Keratinocyte (primary cell): ENCODE data around the gene GNAS-AS1. TPM values are rescaled to one million over a fixed set of nuclear protein-coding genes. Genes with fewer than 3 reads are reported as not detected.

Source experiments
- DNase-seq: peaks from one replicate; pipeline ENCODE4 v3.0.0-alpha.2; 2011; ENCODE audit warnings: low read depth, missing footprints, low spot score
- FAIRE-seq: peaks from 2 replicates; lab custom pipeline; 2011; peaks lifted over from hg19 to GRCh38; lab: Jason Lieb, UNC
- H2AFZ ChIP-seq: 2 replicates; pipeline ENCODE4 v1.6.0; 2012; ENCODE audit warnings: low read length, control low read depth, inconsistent platforms; ENCODE audit not compliant: control insufficient read depth
- H3K27ac ChIP-seq: 2 replicates; pipeline ENCODE4 v1.5.1; 2011; ENCODE audit warnings: low read length; ENCODE audit not compliant: control insufficient read depth, insufficient read depth
- H3K27me3 ChIP-seq: 3 replicates; pipeline ENCODE4 v1.6.0; 2011; ENCODE audit warnings: low read length; ENCODE audit not compliant: control insufficient read depth, insufficient read depth; ENCODE audit errors: extremely low read depth
- H3K36me3 ChIP-seq, 2 experiments: 2 replicates in 1 of 2; 3 replicates in 1 of 2; pipeline ENCODE4 v1.5.1; 2011; ENCODE audit warnings: low read length in 2 of 2, mild to moderate bottlenecking in 1 of 2; ENCODE audit not compliant: control insufficient read depth in 2 of 2, insufficient read depth in 2 of 2; ENCODE audit errors: extremely low read depth in 1 of 2
- H3K4me1 ChIP-seq: 3 replicates; pipeline ENCODE4 v1.5.1; 2011; ENCODE audit warnings: low read length; ENCODE audit not compliant: control insufficient read depth, insufficient read depth; ENCODE audit errors: extremely low read depth
- H3K4me2 ChIP-seq: 3 replicates; pipeline ENCODE4 v1.6.0; 2011; ENCODE audit warnings: low read depth, low read length; ENCODE audit not compliant: control insufficient read depth, insufficient read depth; ENCODE audit errors: extremely low read depth
- H3K4me3 ChIP-seq, 3 experiments: fragments of 200-600 bp in 1 of 3; sonication (generic) in 1 of 3; 2 replicates in 2 of 3; 3 replicates in 1 of 3; pipeline ENCODE4 v1.5.1; 2011 to 2016; ENCODE audit warnings: low read length in 3 of 3, mild to moderate bottlenecking in 3 of 3, control low read depth in 2 of 3, inconsistent platforms in 1 of 3, low read depth in 1 of 3, mixed read lengths in 1 of 3, mixed run types in 1 of 3, moderate library complexity in 1 of 3; ENCODE audit not compliant: control insufficient read depth in 2 of 3, insufficient read depth in 2 of 3; ENCODE audit errors: extremely low read depth in 1 of 3
- H3K79me2 ChIP-seq: 2 replicates; pipeline ENCODE4 v1.6.0; 2012; ENCODE audit warnings: low read length; ENCODE audit not compliant: control insufficient read depth, insufficient read depth
- H3K9ac ChIP-seq: 3 replicates; pipeline ENCODE4 v1.6.0; 2011; ENCODE audit warnings: low read length; ENCODE audit not compliant: control insufficient read depth, insufficient read depth; ENCODE audit errors: extremely low read depth
- H3K9me1 ChIP-seq: 3 replicates; pipeline ENCODE4 v1.6.0; 2011; ENCODE audit warnings: low read length; ENCODE audit not compliant: control insufficient read depth, insufficient read depth; ENCODE audit errors: extremely low read depth
- H3K9me3 ChIP-seq: 2 replicates; pipeline ENCODE4 v1.5.1; 2012; ENCODE audit warnings: low read depth, low read length; ENCODE audit not compliant: control insufficient read depth
- H4K20me1 ChIP-seq: 3 replicates; pipeline ENCODE4 v1.6.0; 2011; ENCODE audit warnings: low read length; ENCODE audit not compliant: control insufficient read depth, insufficient read depth; ENCODE audit errors: extremely low read depth
- CTCF ChIP-seq, 3 experiments: IDR thresholded peaks in 1 of 3; conservative IDR thresholded peaks in 1 of 3; optimal IDR thresholded peaks in 1 of 3; 2 replicates in 2 of 3; 3 replicates in 1 of 3; pipeline versions ENCODE3 to v1.5.1; 2011; ENCODE audit warnings: low read length in 3 of 3, mild to moderate bottlenecking in 3 of 3, moderate library complexity in 2 of 3, control low read depth in 1 of 3, inconsistent platforms in 1 of 3; ENCODE audit not compliant: insufficient read depth in 2 of 3; ENCODE audit errors: extremely low read depth in 1 of 3
- EZH2 ChIP-seq: IDR thresholded peaks from one replicate; pipeline ENCODE4 v1.6.1; 2012; ENCODE audit warnings: inconsistent platforms, mild to moderate bottlenecking, low read length, moderate library complexity
- dilution Hi-C: fragments of 300-500 bp; cut with MboI; formaldehyde crosslinking; loops from one replicate; pipeline ENCODE4 v1.7.0; 2020; ENCODE audit warnings: low sequenced_read_pairs; ENCODE audit not compliant: extremely low pct_ligation_motif_present
- polyA plus RNA-seq, 5 experiments: library from polyadenylated mRNA; depleted of rRNA in 3 of 5; stranded (reverse) in 3 of 5; stranded (forward) in 1 of 5; unstranded in 1 of 5; fragments of >200 nt; gene quantifications; 1 replicate in 1 of 5; 2 replicates in 3 of 5; 3 replicates in 1 of 5; pipeline versions ENCODE4 v1.2.1 to v1.2.3, GENCODE V29; 2011 to 2012; ENCODE audit warnings: missing spikeins in 2 of 5, low read depth in 1 of 5, low replicate concordance in 1 of 5

The GNAS-AS1 gene
- polyA plus RNA-seq, 1 donor (not counting 4 experiments of a cell fraction or from before 2014, with no cell fraction given) = 0.31 TPM

- Histone ChIP-seq H4K20me1 (peaks cover 3% of the 10 kb centered on the region), H3K4me1 (no peaks in the 10 kb centered on the region), H3K9me1 (no peaks in the 10 kb centered on the region), H3K27ac (no peak overlapping the region), H3K9me3 (no peaks in the 10 kb centered on the region), H3K4me2 (no peak overlapping the region), H3K9ac (no peak overlapping the region), H2AFZ (no peak overlapping the region), H3K79me2 (no peaks in the 10 kb centered on the region), H3K27me3 (peaks cover 47% of the 10 kb centered on the region), H3K4me3 (no peak overlapping the region), H3K36me3 (no peaks in the 10 kb centered on the region)
- dilution Hi-C loops = no loop called here
- TF ChIP-seq EZH2 = no peak
- no peak for TF ChIP-seq CTCF (optimal IDR thresholded peaks at IDR 0.05 in 1 of 3, IDR thresholded peaks at IDR 0.05 in 1 of 3, conservative IDR thresholded peaks at IDR 0.05 in 1 of 3; ENCODE audit: extremely low read depth in 1 of 3, insufficient read depth in 2 of 3, low read length in 3 of 3)
- DNase-seq (no peak), FAIRE-seq (no peak)
Observed at GRCh38 chr20:58810116-58810878, 40.4 kb downstream of the GNAS-AS1 start.

- Histone ChIP-seq H3K4me1 (no peaks in the 10 kb centered on the region), H3K4me2 (no peak overlapping the region), H3K27me3 (peaks cover 51% of the 10 kb centered on the region), H2AFZ (no peak overlapping the region), H3K27ac (no peak overlapping the region), H3K4me3 (no peak overlapping the region), H3K9ac (no peak overlapping the region), H3K9me1 (no peaks in the 10 kb centered on the region), H3K79me2 (no peaks in the 10 kb centered on the region), H3K9me3 (no peaks in the 10 kb centered on the region), H3K36me3 (no peaks in the 10 kb centered on the region), H4K20me1 (peaks cover 3% of the 10 kb centered on the region)
- dilution Hi-C loops = no loop called here
- FAIRE-seq (no peak), DNase-seq (no peak)
- TF ChIP-seq CTCF (optimal IDR thresholded peaks at IDR 0.05 in 1 of 3, IDR thresholded peaks at IDR 0.05 in 1 of 3, conservative IDR thresholded peaks at IDR 0.05 in 1 of 3; ENCODE audit: extremely low read depth in 1 of 3, insufficient read depth in 2 of 3, low read length in 3 of 3) (no peak), EZH2 (no peak)
Observed at GRCh38 chr20:58808271-58809046, 42.2 kb downstream of the GNAS-AS1 start.
